K562 (cell line): ENCODE data around the gene LRRC8E. TPM values are rescaled to one million over a fixed set of nuclear protein-coding genes. Genes with fewer than 3 reads are reported as not detected.

Experiments used
- ATAC-seq: fragments of 200-7000 bp; cut with Tn5 transposase; 3 replicates; pipeline ENCODE4 v1.9.1; 2020; ENCODE audit warnings: moderate library complexity
- BruUV-seq: library from RNA; stranded (reverse); fragments of 400-500 nt; replicated peaks from 2 replicates; lab custom pipeline; 2021; lab: Mats Ljungman, UMichigan
- CTCF ChIA-PET: fragments of 300-600 bp; formaldehyde crosslinking; extraction: SDS; loops from one replicate; lab custom pipeline; 2021; ENCODE audit warnings: low intra/inter-chr PET ratio; lab: Yijun Ruan, JAX
- POLR2A ChIA-PET: fragments of 300-600, 350-650 bp; sonication (Branson Sonifier 250); formaldehyde crosslinking; extraction: SDS; loops from one replicate; lab custom pipeline; 2021; ENCODE audit warnings: antibody characterized with exemption, inconsistent platforms; lab: Yijun Ruan, JAX
- DNase-seq, 4 experiments: peaks; one replicate each; pipeline versions ENCODE4 v3.0.0 to v3.0.0-alpha.2; 2011 to 2018; ENCODE audit warnings: low spot score in 3 of 4, mixed read lengths in 3 of 4; ENCODE audit errors: extremely low read depth in 1 of 4
- FAIRE-seq: peaks from 2 replicates; lab custom pipeline; 2011; peaks lifted over from hg19 to GRCh38; lab: Jason Lieb, UNC
- H2AFZ ChIP-seq: 2 replicates; pipeline ENCODE4 v1.6.0; 2011; ENCODE audit warnings: low read depth, low read length, control low read depth, inconsistent platforms
- H3K27ac ChIP-seq: fragments of 200-600 bp; 3 replicates; pipeline ENCODE4 v1.8.0; 2011; ENCODE audit warnings: low read depth, mild to moderate bottlenecking, control low read depth, inconsistent platforms, low read length, moderate library complexity, mixed read lengths; ENCODE audit errors: extremely low read depth
- H3K27me3 ChIP-seq, 2 experiments: fragments of 300-600 bp in 1 of 2; 2 replicates in 1 of 2; 3 replicates in 1 of 2; pipeline versions ENCODE4 v1.6.0 to v1.8.0; 2011; ENCODE audit warnings: inconsistent platforms in 2 of 2, low read length in 2 of 2, mild to moderate bottlenecking in 1 of 2, mixed read lengths in 1 of 2, moderate library complexity in 1 of 2; ENCODE audit not compliant: control insufficient read depth in 2 of 2, insufficient read depth in 2 of 2
- H3K36me3 ChIP-seq: fragments of 300-600 bp; 3 replicates; pipeline ENCODE4 v1.8.0; 2011; ENCODE audit warnings: mild to moderate bottlenecking, low read length, inconsistent platforms; ENCODE audit not compliant: control insufficient read depth, insufficient read depth
- H3K4me1 ChIP-seq, 2 experiments: fragments of 200-600 bp in 1 of 2; replicated peaks in 1 of 2; 2 replicates in 1 of 2; 3 replicates in 1 of 2; pipeline versions ENCODE4 v1.5.1 to v1.8.0; 2011; ENCODE audit warnings: inconsistent platforms in 2 of 2, low read length in 2 of 2, mild to moderate bottlenecking in 1 of 2, mixed read lengths in 1 of 2, moderate library complexity in 1 of 2; ENCODE audit not compliant: control insufficient read depth in 2 of 2, insufficient read depth in 2 of 2
- H3K4me2 ChIP-seq: 2 replicates; pipeline ENCODE4 v1.6.1; 2011; ENCODE audit warnings: low read length, control low read depth, inconsistent platforms, mixed read lengths; ENCODE audit not compliant: insufficient read depth
- H3K4me3 ChIP-seq: fragments of 200-600 bp; sonication (generic), shearing (Covaris generic); 2 replicates; pipeline ENCODE4 v1.5.1; 2016; ENCODE audit warnings: control low read depth, inconsistent platforms
- H3K79me2 ChIP-seq: fragments of 200-600 bp; 3 replicates; pipeline ENCODE4 v1.8.0; 2011; ENCODE audit warnings: low read length, inconsistent platforms; ENCODE audit not compliant: control insufficient read depth, insufficient read depth
- H3K9ac ChIP-seq, 2 experiments: 2 replicates each; pipeline versions ENCODE4 v1.6.0 to v1.6.1; 2011; ENCODE audit warnings: low read depth in 2 of 2, low read length in 2 of 2, control low read depth in 1 of 2, inconsistent platforms in 1 of 2, mild to moderate bottlenecking in 1 of 2, mixed read lengths in 1 of 2; ENCODE audit not compliant: insufficient read depth in 1 of 2
- H3K9me1 ChIP-seq: one replicate; pipeline ENCODE4 v1.6.0; 2011; ENCODE audit warnings: inconsistent platforms, mild to moderate bottlenecking, low read length, moderate library complexity; ENCODE audit not compliant: control insufficient read depth, insufficient read depth
- H3K9me3 ChIP-seq: replicated peaks from 2 replicates; pipeline ENCODE4 v1.5.1; 2011; ENCODE audit warnings: low read depth, low read length, inconsistent platforms; ENCODE audit not compliant: control insufficient read depth, insufficient read depth
- H4K20me1 ChIP-seq: replicated peaks from 2 replicates; pipeline ENCODE4 v1.6.1; 2011; ENCODE audit warnings: low read length, inconsistent platforms, mixed read lengths; ENCODE audit not compliant: control insufficient read depth, insufficient read depth
- CTCF ChIP-seq, 3 experiments: IDR thresholded peaks in 2 of 3; conservative IDR thresholded peaks in 1 of 3; 2 replicates each; pipeline ENCODE4 v1.5.1; 2011 to 2012; ENCODE audit warnings: low read length in 3 of 3, mild to moderate bottlenecking in 3 of 3, control low read depth in 2 of 3, improper control_type of control experiment in 1 of 3, inconsistent platforms in 1 of 3, low read depth in 1 of 3, mixed read lengths in 1 of 3, moderate library complexity in 1 of 3; ENCODE audit not compliant: insufficient read depth in 2 of 3
- HNRNPL ChIP-seq: fragments of 200-400 bp; formaldehyde crosslinking; IDR thresholded peaks from 2 replicates; pipeline ENCODE4 v1.6.1; 2017; ENCODE audit warnings: low read depth, mild to moderate bottlenecking, low read length
- RB1 ChIP-seq: fragments of 450-650 bp; IDR thresholded peaks from 2 replicates; pipeline ENCODE4 v1.6.1; 2017; ENCODE audit warnings: low read depth, mild to moderate bottlenecking
- ZBTB33 ChIP-seq: sonication (generic); formaldehyde crosslinking; IDR thresholded peaks from 2 replicates; pipeline ENCODE4 v1.8.1; 2023; ENCODE audit warnings: mild to moderate bottlenecking, missing genetic modification reagents
- ZNF121 ChIP-seq: sonication (generic); formaldehyde crosslinking; conservative IDR thresholded peaks from 2 replicates; pipeline ENCODE4 v1.8.0; 2022; ENCODE audit warnings: missing genetic modification reagents
- ZNF253 ChIP-seq: fragments of 250-450 bp; sonication (Bioruptor Pico); conservative IDR thresholded peaks from 2 replicates; pipeline ENCODE4 v1.6.1; 2021; ENCODE audit warnings: mild to moderate bottlenecking
- ZNF507 ChIP-seq: conservative IDR thresholded peaks from 2 replicates; pipeline ENCODE4 v1.6.1; 2017; ENCODE audit warnings: missing genetic modification characterization, missing compliant biosample characterization
- WGBS: fragments of 100-300 bp; shearing (Covaris generic); methylation state at CpG from one replicate; pipeline ENCODE4 v1.1.6; 2016; ENCODE audit warnings: low coverage, mixed read lengths; ENCODE audit not compliant: insufficient coverage; ENCODE audit errors: missing lambda C conversion rate; 5-methylcytosine and 5-hydroxymethylcytosine counted together
- in situ Hi-C: fragments of 300-500 bp; cut with MboI; formaldehyde crosslinking; loops from 4 replicates; pipeline ENCODE4 v1.15.0; 2018; ENCODE audit warnings: inconsistent platforms, mixed read lengths
- intact Hi-C: fragments of 100-400 bp; cut with micrococcal nuclease; formaldehyde crosslinking; loops from 2 replicates; pipeline ENCODE4 v1.14.2; 2022
- polyA plus RNA-seq, 8 experiments: library from polyadenylated mRNA; depleted of rRNA in 4 of 8; stranded (reverse) in 5 of 8; unstranded in 3 of 8; fragments of >200 nt; fragmentation: Nextera tagmentation in 2 of 8; fragmentation: Illumina TruSeq in 1 of 8; extraction: Ambion mirVana in 2 of 8; extraction: Trizol in 1 of 8; gene quantifications; 2 replicates each; pipeline versions ENCODE4 v1.2.1 to v1.2.3, GENCODE V29; 2011 to 2014; ENCODE audit warnings: inconsistent platforms in 1 of 8, missing spikeins in 1 of 8
- total RNA-seq, 7 experiments: library from RNA; depleted of rRNA in 6 of 7; stranded (reverse); fragments of >200 nt in 6 of 7; fragmentation: Illumina TruSeq in 2 of 7; extraction: Trizol in 2 of 7; gene quantifications; 2 replicates each; pipeline versions ENCODE4 v1.2.1 to v1.2.3, GENCODE V29; 2011 to 2021; ENCODE audit warnings: low replicate concordance in 1 of 7
- TF ChIP-seq, protein P1 (sequence below), 2 experiments: fragments of 450-650 bp in 1 of 2; sonication (generic) in 1 of 2; formaldehyde crosslinking; conservative IDR thresholded peaks; 2 replicates each; pipeline versions ENCODE4 v1.4.0 to v1.8.1; 2020 to 2022; ENCODE audit warnings: mild to moderate bottlenecking in 1 of 2, missing genetic modification reagents in 1 of 2

The LRRC8E gene
- total and polyA plus RNA-seq, 9 of the 15 experiments (the other 6 are each of a cell fraction or from before 2014, with no cell fraction given), result 0.08 to 5.7 (median 3.5) TPM; not detected in 1

GRCh38 chr19:7917267-7918061, 29.2 kb downstream of the LRRC8E start:
- Histone ChIP-seq H3K4me2 (no peak overlapping the region), H3K9ac (no peak overlapping the region), H3K4me1 (peaks cover 9 to 71% of the 10 kb centered on the region in 2 experiments), H3K4me3 (no peak overlapping the region), H3K79me2 (peaks cover 14% of the 10 kb centered on the region), H4K20me1 (peaks cover 9% of the 10 kb centered on the region; the same call in 1 of the 2 replicates), H2AFZ (no peak overlapping the region), H3K27ac (no peak overlapping the region), H3K9me3 (no peaks in the 10 kb centered on the region), H3K27me3 (no peaks in the 10 kb centered on the region), H3K9me1 (no peaks in the 10 kb centered on the region), H3K36me3 (peaks cover 17% of the 10 kb centered on the region; the same call in 1 of the 3 replicates)
- CTCF ChIA-PET, result no interaction called here
- ATAC-seq (no peak), FAIRE-seq (no peak), DNase-seq (no peak)
- in situ Hi-C loops (no loop called here), intact Hi-C loops (no loop called here)
- 86% methylated on average over 13 of the region's 71 CpGs for WGBS
- POLR2A ChIA-PET, result interaction anchor here (0.5 kb wide), 1 partner anchor 45 kb away, joined by 3 read pairs; no protein-coding TSS in a partner anchor
- no TSS peak for BruUV-seq
- TF ChIP-seq ZNF507 (tag) (no peak), CTCF (IDR thresholded peaks at IDR 0.05 in 2 of 3, conservative IDR thresholded peaks at IDR 0.05 in 1 of 3; ENCODE audit: insufficient read depth in 2 of 3, low read depth in 1 of 3, low read length in 3 of 3) (0 out of 6 replicates have a peak, but pooled peaks of 1 of the 3 experiments have one; percentile 7), ZBTB33 (CRISPR knock-in tag) (peak; percentile 89), ZNF253 (CRISPR knock-in tag) (no peak), RB1 (no peak), ZNF121 (CRISPR knock-in tag) (no peak), HNRNPL (peak; percentile 82)
- TF ChIP-seq, protein P1, sequence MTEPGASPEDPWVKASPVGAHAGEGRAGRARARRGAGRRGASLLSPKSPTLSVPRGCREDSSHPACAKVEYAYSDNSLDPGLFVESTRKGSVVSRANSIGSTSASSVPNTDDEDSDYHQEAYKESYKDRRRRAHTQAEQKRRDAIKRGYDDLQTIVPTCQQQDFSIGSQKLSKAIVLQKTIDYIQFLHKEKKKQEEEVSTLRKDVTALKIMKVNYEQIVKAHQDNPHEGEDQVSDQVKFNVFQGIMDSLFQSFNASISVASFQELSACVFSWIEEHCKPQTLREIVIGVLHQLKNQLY (CRISPR knock-in tag; conservative IDR thresholded peaks at IDR 0.05), result no peak
